ENCODE measurements around the gene FRMD7. TPM values are rescaled to one million over a fixed set of nuclear protein-coding genes. Genes with fewer than 3 reads are reported as not detected.

The FRMD7 gene
- total and polyA plus RNA-seq, 2 experiments from 2014 or later = not detected

DNA sequence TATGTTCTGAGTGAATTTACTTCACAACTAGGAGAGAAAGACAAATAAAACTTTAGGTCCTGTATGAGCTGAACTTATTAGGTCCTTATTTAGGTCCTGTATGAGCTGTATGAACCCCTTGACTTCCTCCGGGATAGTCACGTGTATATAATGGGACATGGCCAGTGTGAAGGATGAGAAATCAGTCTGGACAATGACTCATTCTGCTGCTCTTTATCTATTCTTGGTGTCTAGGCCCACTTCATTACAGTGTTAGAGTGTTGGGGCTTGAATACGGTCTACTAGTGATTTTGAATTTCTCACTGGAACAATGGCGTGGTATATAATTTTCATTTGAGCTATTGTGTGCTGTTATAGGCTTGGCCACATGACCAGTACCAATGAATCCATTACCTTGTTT, 82.9 kb downstream of the FRMD7 start (continued):
- TF ChIP-seq JUNB (IDR thresholded peaks at IDR 0.05; ENCODE audit: unreplicated experiment) (no peak), POLR2AphosphoS5 (IDR thresholded peaks at IDR 0.05; ENCODE audit: low read depth) (no peak), STAT1 (IDR thresholded peaks at IDR 0.05; ENCODE audit: unreplicated experiment) (no peak), NANOG (IDR thresholded peaks at IDR 0.05; ENCODE audit: borderline replicate concordance) (no peak), ZNF114 (CRISPR knock-in tag; IDR thresholded peaks at IDR 0.05) (no peak), CREB1 (CRISPR knock-in tag; IDR thresholded peaks at IDR 0.05; ENCODE audit: low read depth) (no peak), EZH2phosphoT487 (IDR thresholded peaks at IDR 0.05; ENCODE audit: unreplicated experiment) (no peak)
- TF ChIP-seq, protein P1, sequence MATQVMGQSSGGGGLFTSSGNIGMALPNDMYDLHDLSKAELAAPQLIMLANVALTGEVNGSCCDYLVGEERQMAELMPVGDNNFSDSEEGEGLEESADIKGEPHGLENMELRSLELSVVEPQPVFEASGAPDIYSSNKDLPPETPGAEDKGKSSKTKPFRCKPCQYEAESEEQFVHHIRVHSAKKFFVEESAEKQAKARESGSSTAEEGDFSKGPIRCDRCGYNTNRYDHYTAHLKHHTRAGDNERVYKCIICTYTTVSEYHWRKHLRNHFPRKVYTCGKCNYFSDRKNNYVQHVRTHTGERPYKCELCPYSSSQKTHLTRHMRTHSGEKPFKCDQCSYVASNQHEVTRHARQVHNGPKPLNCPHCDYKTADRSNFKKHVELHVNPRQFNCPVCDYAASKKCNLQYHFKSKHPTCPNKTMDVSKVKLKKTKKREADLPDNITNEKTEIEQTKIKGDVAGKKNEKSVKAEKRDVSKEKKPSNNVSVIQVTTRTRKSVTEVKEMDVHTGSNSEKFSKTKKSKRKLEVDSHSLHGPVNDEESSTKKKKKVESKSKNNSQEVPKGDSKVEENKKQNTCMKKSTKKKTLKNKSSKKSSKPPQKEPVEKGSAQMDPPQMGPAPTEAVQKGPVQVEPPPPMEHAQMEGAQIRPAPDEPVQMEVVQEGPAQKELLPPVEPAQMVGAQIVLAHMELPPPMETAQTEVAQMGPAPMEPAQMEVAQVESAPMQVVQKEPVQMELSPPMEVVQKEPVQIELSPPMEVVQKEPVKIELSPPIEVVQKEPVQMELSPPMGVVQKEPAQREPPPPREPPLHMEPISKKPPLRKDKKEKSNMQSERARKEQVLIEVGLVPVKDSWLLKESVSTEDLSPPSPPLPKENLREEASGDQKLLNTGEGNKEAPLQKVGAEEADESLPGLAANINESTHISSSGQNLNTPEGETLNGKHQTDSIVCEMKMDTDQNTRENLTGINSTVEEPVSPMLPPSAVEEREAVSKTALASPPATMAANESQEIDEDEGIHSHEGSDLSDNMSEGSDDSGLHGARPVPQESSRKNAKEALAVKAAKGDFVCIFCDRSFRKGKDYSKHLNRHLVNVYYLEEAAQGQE (IDR thresholded peaks at IDR 0.05; ENCODE audit: unreplicated experiment) = no peak
- TF ChIP-seq, protein P2, sequence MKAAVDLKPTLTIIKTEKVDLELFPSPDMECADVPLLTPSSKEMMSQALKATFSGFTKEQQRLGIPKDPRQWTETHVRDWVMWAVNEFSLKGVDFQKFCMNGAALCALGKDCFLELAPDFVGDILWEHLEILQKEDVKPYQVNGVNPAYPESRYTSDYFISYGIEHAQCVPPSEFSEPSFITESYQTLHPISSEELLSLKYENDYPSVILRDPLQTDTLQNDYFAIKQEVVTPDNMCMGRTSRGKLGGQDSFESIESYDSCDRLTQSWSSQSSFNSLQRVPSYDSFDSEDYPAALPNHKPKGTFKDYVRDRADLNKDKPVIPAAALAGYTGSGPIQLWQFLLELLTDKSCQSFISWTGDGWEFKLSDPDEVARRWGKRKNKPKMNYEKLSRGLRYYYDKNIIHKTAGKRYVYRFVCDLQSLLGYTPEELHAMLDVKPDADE (IDR thresholded peaks at IDR 0.05) = no peak

DNA sequence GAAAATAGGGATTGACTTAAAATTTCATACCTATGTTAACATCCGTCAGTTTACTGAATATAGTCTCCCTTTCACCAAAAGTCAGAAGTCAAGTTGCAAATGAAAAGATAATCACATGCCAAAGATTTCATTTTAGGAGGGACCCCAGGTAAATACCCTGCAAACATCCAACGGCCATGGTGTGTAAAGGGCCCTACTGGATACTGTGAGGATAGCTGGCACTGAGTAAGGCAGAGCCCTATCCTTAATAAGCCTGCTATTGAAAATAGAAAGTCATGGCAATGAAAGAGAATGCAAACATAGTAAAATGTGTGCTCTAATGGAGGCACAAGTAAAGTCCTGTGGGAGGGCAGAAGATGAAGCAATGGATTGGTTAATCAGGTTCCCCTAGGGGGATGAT, 83.8 kb downstream of the FRMD7 start:
- no peak overlapping the region for H2AFZ ChIP-seq
- peak overlapping the region; percentile 80; the same call in 1 of the 2 replicates for H3K27ac Mint-ChIP-seq
- no peaks in the 10 kb centered on the region for H3F3A ChIP-seq (replicated peaks; ENCODE audit: low read depth)
- H3K4me1 ChIP-seq (ENCODE audit: insufficient read depth) = peaks cover 60% of the 10 kb centered on the region
- H3K4me3 Mint-ChIP-seq = peak overlapping the region; percentile 17; the same call in 2 of the 3 replicates
- H3K27me3 Mint-ChIP-seq (ENCODE audit: insufficient read depth, low read depth, poor library complexity) = peaks cover 3% of the 10 kb centered on the region
- no peaks in the 10 kb centered on the region for H3K9me2 ChIP-seq (ENCODE audit: insufficient read depth)
- no peaks in the 10 kb centered on the region for H3K9me3 Mint-ChIP-seq
- H3K79me2 ChIP-seq (replicated peaks; ENCODE audit: insufficient read depth) = peaks cover 82% of the 10 kb centered on the region
- peak overlapping the region; percentile 70 for H3K4me2 ChIP-seq
- H3K27ac ChIP-seq (ENCODE audit: low read depth) = peak overlapping the region; percentile 62; the same call in 1 of the 2 replicates
- H3K27me3 ChIP-seq (ENCODE audit: insufficient read depth) = no peaks in the 10 kb centered on the region
- H4K20me1 ChIP-seq (replicated peaks; ENCODE audit: insufficient read depth) = peaks cover 4% of the 10 kb centered on the region; the same call in 1 of the 2 replicates
- H3K4me1 Mint-ChIP-seq = peaks cover 55% of the 10 kb centered on the region
- ATAC-seq (peak; percentile 81), DNase-seq (ENCODE audit: low spot score) (no peak)
- H3K4me3 ChIP-seq = peak overlapping the region; percentile 21; the same call in 1 of the 2 replicates
- H3K36me3 ChIP-seq (ENCODE audit: insufficient read depth) = no peaks in the 10 kb centered on the region
- no peaks in the 10 kb centered on the region for H3K36me3 Mint-ChIP-seq (ENCODE audit: low read depth)
- TF ChIP-seq STAT1 (IDR thresholded peaks at IDR 0.05; ENCODE audit: unreplicated experiment) (no peak), EZH2 (IDR thresholded peaks at IDR 0.05; ENCODE audit: low read depth, unreplicated experiment) (no peak), CREB1 (CRISPR knock-in tag; IDR thresholded peaks at IDR 0.05; ENCODE audit: low read depth) (no peak), JUNB (IDR thresholded peaks at IDR 0.05; ENCODE audit: unreplicated experiment) (no peak), NANOG (IDR thresholded peaks at IDR 0.05; ENCODE audit: borderline replicate concordance) (no peak), ZNF331 (CRISPR knock-in tag; IDR thresholded peaks at IDR 0.05; ENCODE audit: low read depth) (no peak), ZNF114 (CRISPR knock-in tag; IDR thresholded peaks at IDR 0.05) (no peak)
- TF ChIP-seq, protein P1 (IDR thresholded peaks at IDR 0.05; ENCODE audit: unreplicated experiment) = no peak
- TF ChIP-seq, protein P2 (IDR thresholded peaks at IDR 0.05) = no peak

Data from GM23338 (cell line).